GM18867 (cell line): Measurements from ENCODE around the gene MPRIP.

Experiments
- ATAC-seq: cut with Tn5 transposase; IDR thresholded peaks from one replicate; pipeline ENCODE4 v1.9.1; 2021; ENCODE audit warnings: mild to moderate bottlenecking, moderate library complexity; ENCODE audit not compliant: unreplicated experiment

Gene MPRIP

DNA sequence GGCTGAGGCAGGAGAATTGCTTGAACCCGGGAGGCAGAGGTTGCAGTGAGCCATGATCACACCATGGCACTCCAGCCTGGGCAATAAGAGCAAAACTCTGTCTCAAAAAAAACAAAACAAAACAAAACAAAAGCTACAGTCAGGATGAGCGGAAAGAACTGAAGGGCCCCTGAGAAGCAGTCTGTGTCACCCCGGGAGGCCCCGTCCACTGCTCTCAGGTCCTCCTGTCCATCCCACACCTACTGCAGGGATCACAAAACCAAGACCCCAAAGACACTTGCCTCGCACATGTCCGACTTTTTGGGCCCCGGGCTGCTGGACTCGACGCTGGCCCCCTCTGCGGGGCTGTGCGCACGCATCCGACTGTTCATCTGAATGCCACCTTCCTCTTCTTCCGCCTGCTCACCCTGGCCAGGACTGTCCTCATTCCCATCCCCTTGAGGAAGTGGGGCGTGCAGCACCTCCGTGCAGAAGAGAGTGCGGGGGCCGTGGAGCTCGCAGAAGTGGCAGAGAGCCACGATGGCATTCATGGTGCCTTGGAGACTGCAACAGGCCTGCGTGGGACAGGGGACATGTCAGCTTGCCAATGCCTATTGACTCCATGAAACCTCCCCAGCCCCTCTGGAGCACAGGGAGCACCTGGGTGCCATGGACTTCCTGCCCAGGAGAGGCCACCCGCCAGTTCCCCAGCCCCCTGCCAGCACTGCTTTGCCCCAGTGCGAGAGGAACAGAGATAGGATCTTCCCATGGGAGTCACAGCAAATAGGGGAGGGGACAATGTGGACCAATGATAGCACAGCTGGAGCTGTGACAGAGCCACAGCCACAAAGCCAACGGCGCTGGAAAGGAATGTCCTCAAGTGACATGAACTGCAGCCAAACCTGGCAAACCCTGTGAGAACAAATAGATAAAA lies 185.6 kb downstream of the MPRIP start:
- no peak for ATAC-seq

DNA sequence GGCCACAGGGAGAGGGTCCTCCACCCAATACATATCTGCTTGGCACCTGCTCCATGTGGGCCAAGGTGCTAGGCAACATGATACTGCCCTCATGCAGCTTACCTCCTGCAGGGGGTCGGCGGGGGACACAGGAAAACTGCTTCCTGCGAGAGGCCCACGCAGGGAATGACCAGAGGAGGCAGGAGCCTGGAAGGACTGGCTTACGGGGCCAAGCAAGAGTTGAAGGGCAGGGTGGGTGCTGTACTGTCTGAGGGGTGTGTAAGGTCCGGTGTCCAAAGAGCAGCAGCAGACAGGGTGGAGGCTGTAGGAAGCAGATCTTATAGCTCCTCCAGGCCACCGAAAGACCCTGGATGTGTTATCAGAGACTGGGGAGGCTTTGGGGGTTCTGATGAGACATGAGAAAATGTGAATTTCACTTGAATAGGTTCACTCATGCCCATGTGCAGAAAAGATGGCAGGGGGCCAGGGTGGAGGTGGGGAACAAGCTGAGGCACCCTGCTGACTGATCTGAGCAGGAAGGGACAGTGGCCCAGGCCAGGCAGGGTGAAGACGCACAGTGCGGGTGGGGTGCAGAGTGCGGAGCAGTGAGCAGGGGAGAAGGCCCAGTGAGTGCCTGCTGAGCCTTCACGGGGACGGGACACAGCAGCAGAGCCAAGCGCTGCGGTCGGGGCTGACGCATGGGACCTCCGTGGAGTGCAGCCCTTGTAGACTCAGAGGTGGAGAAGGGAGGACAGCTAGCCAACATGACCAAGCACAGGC lies 186.4 kb downstream of the MPRIP start:
- ATAC-seq: no peak

DNA sequence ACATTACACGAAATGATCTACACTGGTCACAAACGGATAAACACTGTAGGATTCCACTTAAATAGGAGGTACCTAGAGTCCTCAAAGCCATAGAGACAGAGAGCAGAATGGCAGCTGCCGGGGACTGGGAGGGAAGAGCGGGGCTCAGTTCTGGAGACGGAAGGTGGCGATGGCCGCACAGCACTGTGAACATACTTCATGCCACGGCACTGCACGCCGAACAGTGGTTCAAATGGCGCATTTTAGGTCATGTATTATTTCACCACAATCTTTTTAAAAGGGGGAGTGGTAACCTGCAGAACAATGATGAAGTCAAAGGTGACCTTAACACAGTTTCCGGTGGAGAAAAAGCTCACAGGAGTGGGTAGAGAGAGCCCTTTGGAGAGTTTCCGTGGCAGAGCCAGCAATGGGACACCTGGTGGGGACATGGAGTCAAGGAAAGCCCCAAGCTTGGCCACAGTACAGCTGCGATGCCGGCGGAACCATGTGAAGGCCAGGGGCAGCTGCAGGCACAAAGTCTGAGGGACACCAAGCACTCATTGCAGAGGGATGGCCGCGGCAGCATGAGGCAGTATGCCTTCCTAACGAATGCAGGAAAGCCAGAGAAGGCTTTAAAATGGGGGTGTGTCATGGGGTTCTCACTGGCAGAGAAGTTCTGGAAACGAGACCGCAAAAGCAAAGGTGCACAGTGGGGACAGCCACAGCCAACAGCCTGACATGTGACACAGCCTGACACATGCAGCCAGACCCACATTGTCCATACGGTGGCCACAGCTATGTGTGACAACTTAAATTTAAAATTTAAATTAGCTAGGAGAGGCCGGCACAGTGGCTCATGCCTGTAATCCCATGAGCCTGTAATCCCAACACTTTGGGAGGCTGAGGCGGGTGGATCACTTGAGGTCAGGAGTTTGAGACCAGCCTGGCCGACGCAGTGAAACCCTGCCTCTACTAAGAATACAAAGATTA lies 187.4 kb downstream of the MPRIP start:
- ATAC-seq: no peak

DNA sequence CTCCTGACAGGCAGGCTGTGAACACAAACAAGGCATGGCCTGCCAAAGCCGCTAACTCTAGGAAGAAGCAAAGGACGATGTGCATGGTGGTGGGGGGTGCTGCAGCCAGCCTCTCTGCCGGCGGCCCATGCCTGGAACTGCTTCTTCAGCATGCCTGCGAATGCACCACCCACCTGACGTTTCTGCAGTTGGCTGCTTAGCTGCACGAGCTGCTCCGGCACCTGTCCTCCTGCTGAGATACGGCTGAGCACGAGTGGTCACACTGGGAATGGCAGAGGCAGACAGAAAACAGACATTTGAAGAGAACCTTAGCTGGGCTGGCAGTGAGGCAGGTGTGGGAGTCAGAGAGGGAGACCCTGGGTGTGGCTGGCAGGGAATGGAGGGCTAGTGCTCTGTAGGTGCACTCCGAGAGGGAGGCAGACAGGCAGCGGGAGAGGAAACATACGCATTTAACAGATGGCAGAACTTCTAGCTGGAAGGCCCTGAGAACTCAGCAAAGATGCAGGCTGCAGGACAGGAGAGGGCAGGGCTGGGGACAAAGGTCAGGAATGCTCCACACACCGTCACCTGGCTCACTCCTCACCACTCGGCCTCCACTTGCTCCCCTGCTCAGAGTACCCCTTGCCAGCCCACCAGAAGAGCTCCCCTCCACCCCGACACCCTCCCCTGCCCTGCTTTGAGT lies 189.5 kb downstream of the MPRIP start:
- ATAC-seq: no peak

DNA sequence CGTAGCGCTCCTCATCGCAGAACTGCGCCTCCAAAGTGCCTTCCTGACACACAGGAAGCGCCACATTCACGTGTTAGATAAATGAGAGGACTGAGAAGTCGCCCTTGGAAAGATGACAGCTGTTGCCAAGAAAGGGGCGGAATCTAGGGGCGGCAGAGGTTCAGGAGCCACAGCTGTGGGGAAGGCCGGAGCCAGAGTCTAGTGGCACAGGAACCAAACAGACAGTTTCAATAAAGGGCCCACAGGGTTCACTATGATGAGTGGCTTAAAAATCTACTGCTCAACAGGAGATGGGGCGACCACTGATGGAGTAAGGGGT lies 190.0 kb downstream of the MPRIP start:
- no peak for ATAC-seq

DNA sequence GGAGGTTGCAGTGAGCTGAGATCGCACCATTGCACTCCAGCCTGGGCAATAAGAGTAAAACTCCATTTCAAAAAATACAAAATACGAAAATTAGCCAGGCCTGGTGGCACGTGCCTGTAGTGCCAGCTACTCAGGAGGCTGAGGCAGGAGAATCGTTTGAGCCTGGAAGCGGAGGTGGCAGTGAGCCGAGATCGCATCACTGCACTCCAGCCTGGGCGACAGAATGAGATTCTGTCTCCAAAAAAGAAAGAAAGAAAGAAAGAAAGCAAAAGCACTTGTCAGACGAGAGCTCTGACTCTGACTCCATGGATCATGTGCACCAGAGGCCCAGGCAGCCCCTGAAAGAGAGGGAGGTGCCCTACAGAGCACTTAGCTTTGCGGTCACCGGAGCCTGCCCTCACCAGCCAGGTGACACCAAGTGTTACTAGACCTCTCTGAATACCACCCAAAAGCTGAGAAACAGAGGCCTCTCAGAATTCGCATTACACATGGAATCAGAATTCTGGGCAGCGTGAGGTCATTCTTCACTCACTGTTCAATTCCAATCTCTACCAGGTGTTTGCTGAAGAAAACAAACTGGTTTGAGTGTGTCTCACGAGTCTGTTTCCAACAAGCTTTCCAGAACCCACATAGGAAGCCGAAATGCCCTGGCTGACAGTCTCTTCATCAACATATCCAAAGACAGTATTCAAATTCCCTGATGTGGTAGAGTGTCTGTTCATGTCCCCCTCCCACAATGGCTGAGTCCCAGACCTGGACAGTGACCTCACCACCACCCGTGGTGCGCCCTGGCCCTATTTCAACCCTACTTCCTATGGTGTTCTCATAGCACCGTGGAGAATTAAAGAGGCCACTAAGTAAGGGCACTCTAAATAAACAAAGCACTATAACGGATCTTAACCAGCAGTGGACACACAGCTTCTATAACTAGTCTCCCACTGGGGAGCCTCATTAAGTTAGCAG lies 193.2 kb downstream of the MPRIP start:
- ATAC-seq: no peak

DNA sequence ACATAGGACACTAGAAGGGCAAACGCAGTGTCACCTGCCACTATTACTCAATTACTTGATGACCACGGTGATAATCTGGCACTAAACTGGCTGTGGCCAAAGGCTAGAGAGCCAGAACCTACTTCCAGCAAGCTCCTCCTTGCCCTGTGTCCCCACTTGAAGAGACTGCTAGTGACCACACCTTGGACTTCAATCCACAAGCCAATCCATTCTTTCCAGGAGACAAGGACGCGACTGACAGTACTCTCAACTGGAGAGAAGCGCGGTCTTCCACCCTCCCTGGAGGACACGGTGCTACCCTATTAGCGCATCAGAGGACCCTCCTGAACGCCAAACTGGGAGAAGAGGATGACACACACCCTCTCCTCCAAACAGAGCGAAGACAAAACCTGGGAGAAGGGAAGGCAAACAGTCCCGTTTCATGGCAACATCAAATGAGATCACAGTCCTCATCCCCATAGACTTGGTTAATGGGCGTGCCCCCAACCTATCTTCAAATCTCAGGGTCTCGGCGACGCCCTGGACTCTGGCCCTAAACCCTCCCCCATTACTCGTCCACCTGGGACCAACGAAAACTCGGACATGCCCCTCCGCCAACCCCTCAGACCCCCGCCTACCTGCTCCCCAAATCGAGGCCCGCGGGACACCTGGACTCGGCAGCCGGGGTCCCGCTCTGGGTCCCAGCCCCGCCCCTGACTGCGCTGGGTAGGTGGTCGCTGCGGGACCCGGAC lies 194.2 kb downstream of the MPRIP start:
- no peak for ATAC-seq

DNA sequence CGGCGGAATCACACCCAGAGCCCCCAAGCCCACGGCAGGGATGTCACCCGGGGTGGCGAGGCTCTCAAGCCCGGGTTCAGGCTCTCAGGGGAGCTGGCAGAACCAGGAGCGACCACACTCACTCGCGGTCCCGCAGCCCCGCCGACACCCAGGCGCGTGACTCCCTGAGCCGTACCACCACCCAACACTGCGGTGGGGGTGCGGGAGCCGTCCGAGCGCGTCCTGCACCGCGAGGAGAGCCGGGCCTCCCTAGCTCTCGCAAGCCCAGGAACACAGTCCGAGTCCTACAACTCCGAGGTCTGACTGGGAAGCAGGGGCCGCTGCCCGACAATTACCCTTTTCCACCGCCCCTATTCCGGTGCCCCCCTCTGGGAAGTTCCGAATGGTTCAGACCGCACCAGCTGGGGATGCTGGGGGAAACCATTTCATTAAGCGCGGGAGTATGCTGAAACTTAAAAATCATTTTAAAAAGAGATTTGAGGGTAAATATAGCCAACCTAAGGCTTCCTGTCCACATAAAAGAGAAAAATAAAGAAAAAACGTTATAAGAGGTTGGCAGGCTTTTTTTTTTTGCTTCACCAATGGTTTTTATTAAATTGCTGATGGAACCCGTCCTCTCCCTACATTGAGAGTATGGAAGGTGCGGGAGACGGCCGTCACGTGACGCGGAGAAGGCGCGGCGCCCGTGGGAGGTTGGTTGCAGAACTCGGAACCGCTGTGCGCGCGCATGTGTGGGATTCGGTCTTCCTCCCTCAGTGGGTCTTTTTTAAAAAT lies 195.0 kb downstream of the MPRIP start, which contains the start of gene FLCN:
Gene FLCN, minus strand, starts transcription at position 143 of the 774 bp plus-strand sequence. CDS start 9,031 bp downstream, outside the sequence.
- ATAC-seq: peak; percentile 82

DNA sequence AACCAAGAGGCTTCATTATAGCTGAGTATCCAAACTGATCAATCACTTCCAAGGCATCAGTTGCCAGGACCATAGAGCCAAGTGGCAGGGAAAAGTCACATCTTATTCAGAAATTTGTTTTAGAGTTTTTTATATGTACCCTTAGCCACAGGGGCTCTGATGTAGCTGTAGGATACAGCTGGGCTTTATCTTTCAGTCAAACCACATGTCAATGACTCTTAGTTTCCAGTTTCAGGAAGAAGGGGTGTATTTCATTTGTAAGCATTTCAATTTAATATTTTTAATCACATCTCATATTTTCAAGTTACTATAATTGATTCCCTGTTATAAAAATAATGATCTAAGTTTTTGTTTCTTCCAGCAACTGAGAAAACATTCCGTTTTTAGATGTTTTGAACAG lies 197.6 kb downstream of the MPRIP start:
- ATAC-seq: no peak

DNA sequence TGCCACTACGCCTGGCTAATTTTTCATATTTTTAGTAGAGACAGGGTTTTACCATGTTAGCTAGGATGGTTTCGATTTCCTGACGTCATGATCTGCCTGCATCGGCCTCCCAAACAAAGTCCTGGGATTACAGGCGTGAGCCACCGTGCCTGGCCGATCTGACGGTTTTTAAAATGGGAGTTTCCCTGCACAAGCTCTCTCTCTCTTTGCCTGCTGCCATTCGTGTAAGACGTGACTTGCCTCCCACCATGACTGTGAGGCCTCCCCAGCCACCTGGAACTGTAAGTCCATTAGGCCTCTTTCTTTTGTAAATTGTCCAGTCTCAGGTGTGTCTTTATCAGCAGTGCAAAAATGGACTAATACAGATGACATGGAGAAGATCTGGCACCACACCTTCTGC lies 199.4 kb downstream of the MPRIP start:
- no peak for ATAC-seq

DNA sequence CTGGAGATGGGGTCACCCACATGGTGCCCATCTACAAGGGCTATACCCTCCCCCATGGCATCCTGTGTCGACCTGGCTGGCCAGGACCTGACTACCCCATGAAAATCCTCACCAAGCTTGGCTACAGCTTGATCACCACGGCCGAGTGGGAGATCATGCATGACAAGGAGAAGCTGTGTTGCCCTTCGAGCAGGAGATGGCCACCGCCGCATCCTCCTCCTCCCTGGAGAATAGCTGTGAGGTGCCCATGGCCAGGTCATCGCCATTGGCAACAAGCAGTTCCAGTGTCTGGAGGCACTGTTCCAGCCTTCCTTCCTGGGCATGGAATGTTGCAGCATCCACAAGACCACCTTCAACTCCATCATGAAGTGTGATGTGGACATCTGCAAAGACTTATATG lies 200.0 kb downstream of the MPRIP start:
- no peak for ATAC-seq
